Esophagus (tissue), 2 donors: Measurements from ENCODE around the gene CDK14. TPM values are rescaled to one million over a fixed set of nuclear protein-coding genes. Genes with fewer than 3 reads are reported as not detected.

Experiments
- H3K27ac ChIP-seq, 2 donors: one replicate each; pipeline ENCODE4 v1.5.1; 2013; ENCODE audit warnings: low read depth in 2 of 2, mild to moderate bottlenecking in 2 of 2, inconsistent platforms in 1 of 2, low read length in 1 of 2, moderate library complexity in 1 of 2
- H3K27me3 ChIP-seq, 2 donors: one replicate each; pipeline ENCODE4 v1.6.1; 2013; ENCODE audit warnings: low read length in 2 of 2, control low read depth in 1 of 2, mild to moderate bottlenecking in 1 of 2; ENCODE audit not compliant: insufficient read depth in 2 of 2, control insufficient read depth in 1 of 2
- H3K36me3 ChIP-seq, 2 donors: one replicate each; pipeline ENCODE4 v1.6.1; 2013; ENCODE audit warnings: low read length in 1 of 2; ENCODE audit not compliant: control insufficient read depth in 2 of 2, insufficient read depth in 2 of 2
- H3K4me1 ChIP-seq, 2 donors: one replicate each; pipeline ENCODE4 v1.6.1; 2013; ENCODE audit warnings: low read length in 1 of 2; ENCODE audit not compliant: control insufficient read depth in 2 of 2, insufficient read depth in 2 of 2
- H3K4me3 ChIP-seq, 2 donors: one replicate each; pipeline ENCODE4 v1.5.1; 2013; ENCODE audit warnings: low read length in 2 of 2, mild to moderate bottlenecking in 2 of 2, low read depth in 1 of 2, moderate library complexity in 1 of 2
- H3K9me3 ChIP-seq, 2 donors: one replicate each; pipeline ENCODE4 v1.6.1; 2013; ENCODE audit warnings: mild to moderate bottlenecking in 2 of 2, low read depth in 1 of 2, low read length in 1 of 2, moderate library complexity in 1 of 2; ENCODE audit not compliant: control insufficient read depth in 2 of 2, insufficient read depth in 1 of 2
- WGBS, 2 donors: extraction: QIAGEN DNeasy Blood & Tissue Kit; methylation state at CpG; one replicate each; pipeline ENCODE4 v1.1.7; 2013; 5-methylcytosine and 5-hydroxymethylcytosine counted together
- polyA plus RNA-seq, 2 donors: library from polyadenylated mRNA; stranded (reverse); fragments of 200-250 nt; gene quantifications; one replicate each; pipeline ENCODE4 v1.2.3, GENCODE V29; 2013
- donor health status: healthy with polysubstance abuse.
- donor health status: Bipolar disorder and iron deficiency.

The CDK14 gene
- polyA plus RNA-seq, 2 donors, result 0.51 to 0.59 TPM

DNA sequence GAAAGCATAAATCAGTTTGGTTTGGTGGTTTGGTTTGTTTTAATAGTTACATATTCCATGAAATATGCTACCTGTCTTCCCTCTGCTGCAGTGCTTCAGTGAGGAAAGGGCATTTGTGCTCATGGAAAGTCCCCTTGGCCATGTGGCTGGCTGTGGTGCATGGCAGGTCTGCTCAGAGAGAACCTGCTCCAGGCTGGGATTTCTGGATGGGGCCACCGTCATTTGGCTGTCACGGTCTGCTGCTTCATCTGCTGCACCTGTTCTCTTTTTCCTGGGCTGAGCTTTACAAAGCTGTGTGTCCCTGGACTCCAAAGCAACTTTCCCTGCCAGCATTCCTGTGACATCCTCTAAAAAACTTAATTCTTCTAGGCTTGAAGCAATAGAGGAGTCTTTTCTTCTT, 8.9 kb downstream of the CDK14 start:
- no peak overlapping the region for H3K4me3 ChIP-seq
- no peaks in the 10 kb centered on the region for H3K4me1 ChIP-seq
- no peak overlapping the region for H3K27ac ChIP-seq
- no peaks in the 10 kb centered on the region for H3K27me3 ChIP-seq
- 59 to 66% methylated on average over 2 of the region's 2 CpGs for WGBS, 2 donors
- H3K36me3 ChIP-seq, result no peaks in the 10 kb centered on the region
- no peaks in the 10 kb centered on the region for H3K9me3 ChIP-seq

DNA sequence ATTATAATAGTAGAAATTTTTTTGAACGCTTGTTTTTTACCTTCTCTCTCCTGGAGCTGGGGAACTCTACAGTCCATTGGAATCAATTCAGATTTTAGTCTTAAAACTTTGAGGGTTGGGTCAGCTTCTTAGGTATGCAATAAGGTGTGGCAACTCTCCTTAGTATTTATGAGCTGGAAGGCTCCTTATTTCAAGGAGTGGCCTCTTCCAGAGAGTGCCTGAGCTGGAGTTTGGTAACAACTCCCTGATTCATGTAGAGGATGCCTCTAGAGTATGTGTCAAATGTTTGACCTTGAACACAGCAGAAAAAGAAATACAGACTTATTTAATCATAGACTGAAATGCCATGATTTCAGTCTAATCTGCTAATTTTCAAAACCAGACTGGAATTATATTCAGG, 11.1 kb downstream of the CDK14 start:
- Histone ChIP-seq H3K4me1 (no peaks in the 10 kb centered on the region), H3K4me3 (no peak overlapping the region), H3K9me3 (no peaks in the 10 kb centered on the region), H3K27ac (no peak overlapping the region), H3K36me3 (no peaks in the 10 kb centered on the region), H3K27me3 (no peaks in the 10 kb centered on the region)
- 95 to 97% methylated on average over 1 of the region's 1 CpG for WGBS, 2 donors

DNA sequence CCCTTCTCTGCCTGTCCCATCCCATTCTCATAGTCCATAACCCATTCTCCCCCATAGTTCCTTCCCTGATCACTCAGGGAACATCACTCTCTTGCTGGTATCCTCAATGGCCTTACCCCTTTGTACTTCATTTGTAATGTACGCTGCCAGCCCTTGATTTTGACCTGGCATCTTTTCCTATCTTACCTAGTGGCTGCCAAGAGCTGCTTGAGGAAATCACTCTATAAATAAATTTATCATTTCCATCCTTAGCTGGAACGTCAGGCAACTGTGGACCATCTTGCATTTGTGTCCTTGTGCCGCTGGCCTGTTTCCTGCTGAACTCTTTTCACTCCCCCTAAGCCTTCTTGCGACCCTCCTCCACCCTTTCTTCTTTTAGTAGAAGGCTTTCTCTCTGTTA, 14.0 kb downstream of the CDK14 start:
- H3K9me3 ChIP-seq, result no peaks in the 10 kb centered on the region
- no peaks in the 10 kb centered on the region for H3K27me3 ChIP-seq
- H3K36me3 ChIP-seq, result no peaks in the 10 kb centered on the region
- no peak overlapping the region for H3K4me3 ChIP-seq
- no peaks in the 10 kb centered on the region for H3K4me1 ChIP-seq
- no peak overlapping the region for H3K27ac ChIP-seq
- WGBS, 2 donors, result 72 to 76% methylated on average over 4 of the region's 4 CpGs

DNA sequence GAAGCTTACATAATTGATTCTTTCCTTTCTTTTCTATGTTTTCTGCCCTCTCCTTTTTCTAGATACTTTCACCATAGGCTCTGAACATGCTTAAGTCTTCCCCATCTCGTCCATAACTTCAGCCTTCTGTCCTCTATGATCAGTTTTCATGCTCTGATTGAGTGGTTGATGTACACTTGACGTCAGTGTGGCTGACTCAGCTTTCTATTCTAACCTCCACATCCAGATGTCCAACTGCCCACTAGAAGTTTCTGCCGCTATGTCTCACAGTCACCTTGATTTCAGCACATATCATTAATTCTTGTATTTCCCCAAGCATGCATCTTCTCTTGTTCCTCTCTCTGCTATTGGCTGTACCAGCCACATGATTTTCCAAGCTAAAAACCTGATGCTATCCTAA, 15.0 kb downstream of the CDK14 start:
- H3K4me3 ChIP-seq, result no peak overlapping the region
- 72 to 79% methylated on average over 3 of the region's 3 CpGs for WGBS, 2 donors
- no peak overlapping the region for H3K27ac ChIP-seq
- H3K4me1 ChIP-seq, result no peaks in the 10 kb centered on the region
- H3K9me3 ChIP-seq, result no peaks in the 10 kb centered on the region
- no peaks in the 10 kb centered on the region for H3K27me3 ChIP-seq
- no peaks in the 10 kb centered on the region for H3K36me3 ChIP-seq

DNA sequence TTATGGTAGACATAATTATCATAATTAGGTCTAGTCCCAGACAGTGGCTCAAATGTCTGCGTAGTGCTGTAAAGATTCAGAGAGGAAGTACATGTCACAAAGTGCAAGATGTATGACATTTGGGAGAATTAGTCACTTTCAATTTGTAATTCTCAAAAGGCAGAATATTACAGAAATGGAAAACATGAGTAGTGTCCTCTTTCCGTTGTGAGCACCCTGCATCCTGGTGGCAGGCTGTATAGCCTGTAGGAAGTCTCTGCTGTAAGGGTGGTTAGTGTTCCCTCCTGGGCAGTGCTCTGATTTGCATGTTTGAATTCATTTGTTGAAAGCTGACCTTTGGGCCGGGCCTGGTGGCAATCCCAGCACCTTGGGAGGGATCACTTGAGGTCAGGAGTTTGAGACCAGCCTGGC, 17.0 kb downstream of the CDK14 start:
- Histone ChIP-seq H3K36me3 (no peaks in the 10 kb centered on the region), H3K4me1 (no peaks in the 10 kb centered on the region), H3K4me3 (no peak overlapping the region), H3K27ac (no peak overlapping the region), H3K27me3 (no peaks in the 10 kb centered on the region), H3K9me3 (no peaks in the 10 kb centered on the region)
- WGBS, 2 donors, result 65 to 67% methylated on average over 3 of the region's 3 CpGs

DNA sequence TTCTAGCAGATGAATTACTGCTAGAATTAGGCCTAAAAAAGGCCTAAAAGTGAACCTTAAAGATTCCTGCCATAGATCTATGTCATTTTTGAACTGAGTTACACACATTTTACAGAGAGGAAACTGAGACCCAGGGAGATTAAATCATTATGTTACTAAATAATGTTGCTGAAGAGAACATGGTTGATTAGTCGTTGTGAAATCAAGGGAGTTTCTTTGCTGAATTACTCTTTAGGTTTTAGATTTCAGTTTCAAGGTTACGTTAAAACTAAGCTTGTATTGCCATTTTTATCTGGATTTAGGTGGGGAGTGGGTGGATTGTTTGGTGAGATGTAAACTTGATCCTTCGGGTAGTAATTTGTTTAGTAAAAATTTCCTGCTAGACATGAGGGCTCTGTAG, 21.3 kb downstream of the CDK14 start:
- no peaks in the 10 kb centered on the region for H3K4me1 ChIP-seq
- no peaks in the 10 kb centered on the region for H3K36me3 ChIP-seq
- WGBS, 2 donors, result 73 to 79% methylated on average over 3 of the region's 3 CpGs
- H3K27ac ChIP-seq, result no peak overlapping the region
- H3K27me3 ChIP-seq, result no peaks in the 10 kb centered on the region
- no peaks in the 10 kb centered on the region for H3K9me3 ChIP-seq
- H3K4me3 ChIP-seq, result no peak overlapping the region

DNA sequence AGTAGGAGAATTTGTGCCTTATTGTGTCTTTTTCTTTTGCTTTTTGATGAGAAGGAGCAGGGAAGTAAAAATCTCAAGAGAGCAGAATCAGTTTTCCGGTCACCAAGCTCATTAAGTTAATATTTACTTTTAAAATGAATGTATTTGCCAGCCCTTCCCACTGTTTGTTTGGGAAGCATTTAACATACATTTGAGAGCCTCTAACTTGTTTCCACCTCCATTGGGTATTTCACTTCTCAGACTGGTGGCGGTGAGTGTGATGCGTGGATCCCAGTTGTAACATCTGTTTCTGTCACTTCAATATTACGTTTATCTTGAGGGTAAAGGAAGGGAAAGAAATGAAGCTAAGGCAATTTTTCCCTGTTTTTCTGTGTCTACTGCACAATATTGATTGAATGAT, 22.8 kb downstream of the CDK14 start:
- 61 to 88% methylated on average over 4 of the region's 4 CpGs for WGBS, 2 donors

DNA sequence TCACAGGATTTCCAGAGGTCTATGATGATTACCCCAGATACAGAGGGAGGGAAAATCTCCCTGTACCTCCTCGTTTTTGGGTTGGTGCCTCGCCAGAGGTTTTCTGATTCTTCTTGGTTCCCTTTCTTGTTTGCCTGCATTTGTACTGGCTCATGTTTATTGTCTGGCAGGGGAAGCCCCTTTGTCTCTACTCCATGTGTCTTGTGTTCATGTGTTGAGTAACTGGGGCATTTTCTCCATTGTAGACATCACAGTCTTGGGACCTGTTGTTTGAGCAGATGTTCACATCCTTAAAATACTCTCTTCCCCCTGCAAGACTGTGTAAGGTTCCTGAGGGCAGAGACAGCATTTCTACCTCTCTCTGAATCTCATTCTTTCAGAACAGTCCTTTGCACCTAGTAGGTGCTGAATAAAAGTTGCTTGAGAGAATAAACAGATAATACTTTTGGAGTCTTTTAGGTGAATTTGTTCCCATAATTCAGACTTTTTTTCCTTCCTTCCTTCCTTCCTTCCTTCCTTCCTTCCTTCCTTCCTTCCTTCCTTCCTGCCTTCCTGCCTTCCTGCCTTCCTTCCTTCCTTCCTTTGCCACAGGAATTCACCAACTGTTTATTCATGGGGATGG, 25.1 kb downstream of the CDK14 start:
- H3K27ac ChIP-seq, result no peak overlapping the region
- H3K9me3 ChIP-seq, result no peaks in the 10 kb centered on the region
- no peaks in the 10 kb centered on the region for H3K27me3 ChIP-seq
- no peaks in the 10 kb centered on the region for H3K36me3 ChIP-seq
- no peak overlapping the region for H3K4me3 ChIP-seq
- no peaks in the 10 kb centered on the region for H3K4me1 ChIP-seq
- WGBS, 2 donors, result 53 to 61% methylated on average over 2 of the region's 2 CpGs

More for the DNA sequence above, 22.8 kb downstream of the CDK14 start:
- H3K9me3 ChIP-seq, result no peaks in the 10 kb centered on the region
- H3K36me3 ChIP-seq, result no peaks in the 10 kb centered on the region
- H3K27me3 ChIP-seq, result no peaks in the 10 kb centered on the region
- H3K27ac ChIP-seq, result no peak overlapping the region
- H3K4me1 ChIP-seq, result no peaks in the 10 kb centered on the region
- no peak overlapping the region for H3K4me3 ChIP-seq

DNA sequence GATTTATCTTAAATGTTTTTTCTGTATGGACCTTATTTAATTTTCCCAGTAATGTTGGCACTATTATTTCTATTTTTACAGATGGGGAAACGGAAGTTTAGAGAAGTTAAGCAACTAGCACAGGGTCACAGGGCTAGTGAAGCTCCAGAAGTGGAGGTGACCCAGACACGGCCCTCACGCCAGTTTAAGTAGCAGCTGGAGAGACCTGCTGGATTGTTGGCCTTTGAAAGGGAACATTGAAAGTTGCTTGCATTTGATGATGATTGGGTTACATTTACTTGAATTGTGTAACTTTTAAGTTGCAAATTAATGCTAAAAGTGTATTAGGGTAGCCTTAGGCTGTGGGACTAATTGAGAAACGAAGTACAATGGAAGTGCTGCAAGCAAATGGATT, 25.6 kb downstream of the CDK14 start:
- no peaks in the 10 kb centered on the region for H3K36me3 ChIP-seq
- H3K27ac ChIP-seq, result no peak overlapping the region
- H3K27me3 ChIP-seq, result no peaks in the 10 kb centered on the region
- no peaks in the 10 kb centered on the region for H3K9me3 ChIP-seq
- H3K4me1 ChIP-seq, result no peaks in the 10 kb centered on the region
- H3K4me3 ChIP-seq, result no peak overlapping the region
- WGBS, 2 donors, result 68 to 73% methylated on average over 4 of the region's 4 CpGs

DNA sequence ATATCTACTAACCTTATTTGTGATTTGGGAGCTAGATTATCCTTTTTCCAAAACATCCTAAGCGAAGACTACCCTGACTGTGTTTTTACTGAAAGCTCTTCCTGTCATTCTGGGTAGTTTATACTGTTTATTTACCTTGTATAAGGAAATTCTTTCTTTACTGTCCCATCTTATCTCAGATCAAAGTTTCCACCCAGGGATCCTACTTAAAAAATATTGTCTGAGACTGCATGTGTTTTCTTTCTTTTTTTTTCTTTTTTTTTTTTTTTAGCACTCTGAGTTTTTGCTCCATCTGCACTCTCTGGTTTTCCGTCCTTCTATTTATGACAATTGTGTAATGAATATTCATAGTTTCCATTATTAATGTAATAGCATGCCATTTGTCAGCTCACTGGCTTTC, 26.5 kb downstream of the CDK14 start:
- WGBS, 2 donors, result 75 to 78% methylated on average over 2 of the region's 2 CpGs

More for the DNA sequence above, 26.5 kb downstream of the CDK14 start:
- Histone ChIP-seq H3K4me3 (no peak overlapping the region), H3K9me3 (no peaks in the 10 kb centered on the region), H3K36me3 (no peaks in the 10 kb centered on the region), H3K27me3 (no peaks in the 10 kb centered on the region), H3K27ac (no peak overlapping the region), H3K4me1 (no peaks in the 10 kb centered on the region)
